IMR-90 (cell line): ENCODE measurements around the gene PTPN11. TPM values are rescaled to one million over a fixed set of nuclear protein-coding genes. Genes with fewer than 3 reads are reported as not detected.

Experiments used
- ATAC-seq: fragments of 200-7000 bp; cut with Tn5 transposase; 2 replicates; pipeline ENCODE4 v1.9.1; 2020; ENCODE audit warnings: low read depth, mild to moderate bottlenecking, moderate library complexity
- BruUV-seq: library from RNA; stranded (reverse); fragments of 400-500 nt; replicated peaks from 2 replicates; lab custom pipeline; 2021; lab: Mats Ljungman, UMichigan
- CTCF ChIA-PET: fragments of 300-600 bp; formaldehyde crosslinking; extraction: SDS; loops from one replicate; lab custom pipeline; 2021; ENCODE audit warnings: antibody characterized with exemption; lab: Yijun Ruan, JAX
- POLR2A ChIA-PET: fragments of 300-600 bp; sonication (Branson Sonifier 250); formaldehyde crosslinking; loops from one replicate; lab custom pipeline; 2022; ENCODE audit warnings: antibody characterized with exemption; ENCODE audit not compliant: unreplicated experiment; lab: Charles Lee
- DNase-seq: peaks from one replicate; pipeline ENCODE4 v3.0.0; 2013
- H2AFZ ChIP-seq: replicated peaks from 2 replicates; pipeline ENCODE3; 2013; ENCODE audit warnings: low read length, mild to moderate bottlenecking; ENCODE audit not compliant: poor library complexity
- H2AK5ac ChIP-seq: 2 replicates; pipeline ENCODE4 v1.6.1; 2013; ENCODE audit warnings: low read depth, low read length, inconsistent platforms
- H2AK9ac ChIP-seq: replicated peaks from 2 replicates; pipeline ENCODE3; 2013; ENCODE audit warnings: mild to moderate bottlenecking, low read depth, low read length, moderate library complexity; ENCODE audit not compliant: poor library complexity
- H2BK120ac ChIP-seq: 2 replicates; pipeline ENCODE4 v1.6.1; 2013; ENCODE audit warnings: low read depth, low read length, inconsistent platforms
- H2BK15ac ChIP-seq: 3 replicates; pipeline ENCODE4 v1.6.1; 2013; ENCODE audit warnings: low read depth, low read length, inconsistent platforms
- H2BK20ac ChIP-seq: 2 replicates; pipeline ENCODE4 v1.6.1; 2013; ENCODE audit warnings: low read depth, mild to moderate bottlenecking, inconsistent platforms, low read length, moderate library complexity
- H2BK5ac ChIP-seq: 2 replicates; pipeline ENCODE4 v1.6.1; 2013; ENCODE audit warnings: mild to moderate bottlenecking, low read depth, low read length, inconsistent platforms; ENCODE audit not compliant: poor library complexity, severe bottlenecking
- H3K14ac ChIP-seq: replicated peaks from 2 replicates; pipeline ENCODE4 v1.6.1; 2013; ENCODE audit warnings: low read depth, low read length, inconsistent platforms
- H3K18ac ChIP-seq: 2 replicates; pipeline ENCODE4 v1.6.1; 2013; ENCODE audit warnings: low read depth, low read length, control low read depth
- H3K23ac ChIP-seq: 2 replicates; pipeline ENCODE4 v1.6.1; 2013; ENCODE audit warnings: low read depth, low read length, inconsistent platforms
- H3K27ac ChIP-seq: 2 replicates; pipeline ENCODE4 v1.5.1; 2013; ENCODE audit warnings: mild to moderate bottlenecking, control low read depth, low read length; ENCODE audit not compliant: insufficient read depth
- H3K27me3 ChIP-seq: 2 replicates; pipeline ENCODE4 v1.6.1; 2013; ENCODE audit warnings: low read length; ENCODE audit not compliant: control insufficient read depth, insufficient read depth
- H3K36me3 ChIP-seq: 2 replicates; pipeline ENCODE4 v1.6.1; 2013; ENCODE audit warnings: low read length, mixed read lengths; ENCODE audit not compliant: control insufficient read depth, insufficient read depth
- H3K4ac ChIP-seq: 2 replicates; pipeline ENCODE4 v1.6.1; 2013; ENCODE audit warnings: low read depth, low read length, inconsistent platforms
- H3K4me1 ChIP-seq: 2 replicates; pipeline ENCODE4 v1.6.1; 2013; ENCODE audit warnings: low read length, mixed read lengths; ENCODE audit not compliant: control insufficient read depth, insufficient read depth
- H3K4me2 ChIP-seq: 2 replicates; pipeline ENCODE4 v1.6.1; 2013; ENCODE audit warnings: low read depth, mild to moderate bottlenecking, control low read depth, low read length, moderate library complexity
- H3K4me3 ChIP-seq: 2 replicates; pipeline ENCODE4 v1.5.1; 2013; ENCODE audit warnings: low read depth, mild to moderate bottlenecking, control low read depth, low read length, moderate library complexity; ENCODE audit not compliant: insufficient read depth
- H3K56ac ChIP-seq: 2 replicates; pipeline ENCODE4 v1.6.1; 2013; ENCODE audit warnings: low read length, inconsistent platforms; ENCODE audit not compliant: insufficient read depth; ENCODE audit errors: extremely low read depth
- H3K79me1 ChIP-seq, 2 experiments: 2 replicates each; pipeline ENCODE4 v1.6.1; 2013; ENCODE audit warnings: low read length in 2 of 2, inconsistent platforms in 1 of 2, low read depth in 1 of 2
- H3K9ac ChIP-seq: 2 replicates; pipeline ENCODE4 v1.6.1; 2013; ENCODE audit warnings: low read depth, low read length, control low read depth
- H3K9me1 ChIP-seq: 2 replicates; pipeline ENCODE4 v1.6.1; 2013; ENCODE audit warnings: low read length, inconsistent platforms; ENCODE audit not compliant: insufficient read depth
- H3K9me3 ChIP-seq: 2 replicates; pipeline ENCODE4 v1.6.1; 2013; ENCODE audit warnings: low read length; ENCODE audit not compliant: control insufficient read depth, insufficient read depth
- H4K20me1 ChIP-seq: 2 replicates; pipeline ENCODE4 v1.6.1; 2013; ENCODE audit warnings: low read length, inconsistent platforms; ENCODE audit not compliant: insufficient read depth
- H4K5ac ChIP-seq: 2 replicates; pipeline ENCODE4 v1.6.1; 2013; ENCODE audit warnings: mild to moderate bottlenecking, low read depth, low read length, control low read depth
- H4K8ac ChIP-seq, 2 experiments: 2 replicates each; pipeline ENCODE4 v1.6.1; 2013; ENCODE audit warnings: low read depth in 2 of 2, low read length in 2 of 2, control low read depth in 1 of 2, inconsistent platforms in 1 of 2
- H4K91ac ChIP-seq: 2 replicates; pipeline ENCODE4 v1.6.1; 2013; ENCODE audit warnings: low read depth, low read length, inconsistent platforms; ENCODE audit not compliant: insufficient read depth
- BHLHE40 ChIP-seq: fragments of 150-350 bp; IDR thresholded peaks from 2 replicates; pipeline ENCODE4 v1.6.1; 2016; ENCODE audit warnings: mild to moderate bottlenecking, low read depth, low read length
- CEBPB ChIP-seq: IDR thresholded peaks from 2 replicates; pipeline ENCODE4 v1.6.1; 2012; ENCODE audit warnings: low read depth, low read length, improper control_type of control experiment
- CHD1 ChIP-seq: IDR thresholded peaks from 2 replicates; pipeline ENCODE4 v1.6.1; 2012; ENCODE audit warnings: low read depth, low read length, improper control_type of control experiment
- CTCF ChIP-seq: conservative IDR thresholded peaks from 2 replicates; pipeline ENCODE4 v1.5.1; 2012; ENCODE audit warnings: mild to moderate bottlenecking, low read depth, low read length, improper control_type of control experiment
- ELK1 ChIP-seq: fragments of 150-350 bp; IDR thresholded peaks from 2 replicates; pipeline ENCODE4 v1.6.1; 2016; ENCODE audit warnings: low read depth, mild to moderate bottlenecking, low read length, moderate library complexity, borderline replicate concordance
- FOS ChIP-seq: fragments of 150-350 bp; IDR thresholded peaks from 2 replicates; pipeline ENCODE4 v1.6.1; 2016; ENCODE audit warnings: low read depth, low read length
- MAFK ChIP-seq: IDR thresholded peaks from 2 replicates; pipeline ENCODE4 v1.6.1; 2012; ENCODE audit warnings: low read depth, low read length, improper control_type of control experiment
- MAZ ChIP-seq: IDR thresholded peaks from 2 replicates; pipeline ENCODE4 v1.6.1; 2012; ENCODE audit warnings: low read depth, mild to moderate bottlenecking, low read length, improper control_type of control experiment, moderate library complexity, borderline replicate concordance
- NFE2L2 ChIP-seq: fragments of 150-350 bp; IDR thresholded peaks from 2 replicates; pipeline ENCODE4 v1.6.1; 2016; ENCODE audit warnings: low read depth, mild to moderate bottlenecking, low read length
- POLR2A ChIP-seq: IDR thresholded peaks from 2 replicates; pipeline ENCODE4 v1.6.1; 2012; ENCODE audit warnings: mild to moderate bottlenecking, low read depth, low read length
- RCOR1 ChIP-seq: IDR thresholded peaks from 2 replicates; pipeline ENCODE4 v1.6.1; 2012; ENCODE audit warnings: mild to moderate bottlenecking, low read length, improper control_type of control experiment; ENCODE audit not compliant: insufficient replicate concordance
- SMC3 ChIP-seq: fragments of 150-350 bp; IDR thresholded peaks from 2 replicates; pipeline ENCODE4 v1.6.1; 2016; ENCODE audit warnings: low read depth, mild to moderate bottlenecking, antibody characterized with exemption, low read length, moderate library complexity
- USF2 ChIP-seq: fragments of 150-350 bp; IDR thresholded peaks from 2 replicates; pipeline ENCODE4 v1.6.1; 2017; ENCODE audit warnings: mild to moderate bottlenecking, antibody characterized with exemption, low read length, low read depth
- WGBS, 2 experiments: methylation state at CpG; one replicate each; pipeline versions ENCODE4 v1.1.5 to v1.1.7; 2013; ENCODE audit warnings: missing lambda C conversion rate in 2 of 2; ENCODE audit not compliant: insufficient read length in 1 of 2; ENCODE audit errors: extremely low coverage in 2 of 2; 5-methylcytosine and 5-hydroxymethylcytosine counted together
- dilution Hi-C: fragments of 300-500 bp; cut with HindIII; formaldehyde crosslinking; loops from one replicate; pipeline ENCODE4 v1.14.3; 2018; ENCODE audit warnings: low sequenced_read_pairs; ENCODE audit not compliant: unreplicated experiment
- in situ Hi-C: fragments of 300-500 bp; cut with MboI; formaldehyde crosslinking; loops from 3 replicates; pipeline ENCODE4 v1.14.3; 2019; ENCODE audit warnings: low sequenced_read_pairs, inconsistent platforms, mixed read lengths
- intact Hi-C: fragments of 100-400 bp; cut with micrococcal nuclease; formaldehyde crosslinking; loops from 2 replicates; pipeline ENCODE4 v1.10.0; 2022
- polyA plus RNA-seq, 3 experiments: library from polyadenylated mRNA; depleted of rRNA; stranded (reverse); fragments of >200 nt; gene quantifications; 2 replicates each; pipeline ENCODE4 v1.2.3, GENCODE V29; 2012; ENCODE audit warnings: low replicate concordance in 1 of 3
- total RNA-seq: library from RNA; depleted of rRNA; stranded (reverse); fragments of >200 nt; gene quantifications from 2 replicates; pipeline ENCODE4 v1.2.3, GENCODE V29; 2012

PTPN11 gene
- total and polyA plus RNA-seq, 2 of the 4 experiments (the other 2 are of a cell fraction): 52.9 to 135 TPM

- Histone ChIP-seq H2AK5ac (peak overlapping the region; percentile 85), H3K9me3 (no peaks in the 10 kb centered on the region), H4K20me1 (peaks cover 50% of the 10 kb centered on the region), H3K4me2 (peak overlapping the region; percentile 93), H2BK15ac (peak overlapping the region; percentile 23; the same call in 1 of the 3 replicates), H3K9ac (peak overlapping the region; percentile 94), H3K9me1 (peaks cover 5% of the 10 kb centered on the region; the same call in 1 of the 2 replicates), H3K36me3 (no peaks in the 10 kb centered on the region), H3K23ac (peak overlapping the region; percentile 99), H3K4ac (peak overlapping the region; percentile 81), H2BK120ac (peak overlapping the region; percentile 53), H4K8ac (peak overlapping the region; percentile 97 to 100; a peak in 3 of 4 replicates), H3K27ac (peak overlapping the region; percentile 92), H2AK9ac (peak overlapping the region; percentile 99), H2BK20ac (peak overlapping the region; percentile 58; the same call in 1 of the 2 replicates), H3K4me1 (peaks cover 7% of the 10 kb centered on the region), H2BK5ac (peak overlapping the region; percentile 86), H3K18ac (peak overlapping the region; percentile 47), H3K56ac (peak overlapping the region; percentile 94), H4K91ac (peak overlapping the region; percentile 94), H3K14ac (peak overlapping the region; percentile 99), H3K27me3 (no peaks in the 10 kb centered on the region), H3K79me1 (peaks cover 11 to 46% of the 10 kb centered on the region in 2 experiments), H2AFZ (peak overlapping the region; percentile 98), H4K5ac (peak overlapping the region; percentile 54), H3K4me3 (peak overlapping the region; percentile 87)
- intact Hi-C loops (no loop called here), in situ Hi-C loops (no loop called here), dilution Hi-C loops (no loop called here)
- BruUV-seq: TSS peak; percentile 55
- CTCF ChIA-PET: interaction anchor here (0.6 to 0.9 kb wide), 2 partner anchors 21 to 297 kb away, joined by 3 to 4 read pairs; no protein-coding TSS in a partner anchor
- ATAC-seq: peak; percentile 75
- 3% methylated on average over 19 of the region's 31 CpGs; no CpG with 5 or more reads in 1 of the 2 experiments for WGBS, 2 experiments
- POLR2A ChIA-PET: no interaction called here
- peak; percentile 82 for DNase-seq
- TF ChIP-seq SMC3 (no peak), BHLHE40 (peak; percentile 87), RCOR1 (peak; percentile 7), POLR2A (0 out of 2 replicates have a peak, but pooled peaks have one; percentile 19), MAZ (peak; percentile 60; the same call in 1 of the 2 replicates), CHD1 (0 out of 2 replicates have a peak, but pooled peaks have one; percentile 28), CTCF (no peak), ELK1 (no peak), NFE2L2 (no peak), MAFK (no peak), USF2 (peak; percentile 52; the same call in 1 of the 2 replicates), CEBPB (peak; percentile 98), FOS (peak; percentile 19; the same call in 1 of the 2 replicates)
Measured at GRCh38 chr12:112419297-112420133, 768 bp downstream of the PTPN11 start.
